GM18507 (cell line): ENCODE data around the gene RNF141.
A peak's percentile ranks its signal among the peaks of the same experiment; 100 is the strongest.

Experiments used
- DNase-seq: peaks from one replicate; pipeline ENCODE4 v3.0.0; 2011; ENCODE audit warnings: low read depth; ENCODE audit not compliant: insufficient read length; ENCODE audit errors: extremely low spot score
- FAIRE-seq: peaks from 2 replicates; lab custom pipeline; 2011; peaks lifted over from hg19 to GRCh38; lab: Jason Lieb, UNC

RNF141 gene

GRCh38 chr11:10540915-10541560, at the start of gene RNF141:
RNF141 (minus strand) TSS chr11:10541187; CDS start chr11:10534158, 7,029 bp downstream.
- FAIRE-seq = peak; percentile 96
- peak; percentile 93 for DNase-seq

GRCh38 chr11:10590218-10590915, 49.4 kb upstream of the RNF141 start:
- FAIRE-seq = no peak
- DNase-seq = no peak

- DNase-seq (no peak), FAIRE-seq (no peak)
Observed at GRCh38 chr11:10588904-10589303, 47.9 kb upstream of the RNF141 start.

- FAIRE-seq = no peak
Observed at GRCh38 chr11:10587995-10588394, 47.0 kb upstream of the RNF141 start.

GRCh38 chr11:10587388-10587787, 46.4 kb upstream of the RNF141 start:
- FAIRE-seq = no peak
- DNase-seq = no peak

More at GRCh38 chr11:10587995-10588394, 47.0 kb upstream of the RNF141 start:
- no peak for DNase-seq

GRCh38 chr11:10584071-10584501, 43.1 kb upstream of the RNF141 start:
- FAIRE-seq (no peak), DNase-seq (no peak)

- no peak for DNase-seq
- no peak for FAIRE-seq
Observed at GRCh38 chr11:10581481-10582019, 40.6 kb upstream of the RNF141 start.

- no peak for DNase-seq
- FAIRE-seq = no peak
Observed at GRCh38 chr11:10580623-10581022, 39.6 kb upstream of the RNF141 start.

- FAIRE-seq (no peak), DNase-seq (no peak)
Observed at GRCh38 chr11:10579700-10580099, 38.7 kb upstream of the RNF141 start.

GRCh38 chr11:10576035-10576398, 35.0 kb upstream of the RNF141 start:
- FAIRE-seq = no peak
- DNase-seq = no peak

GRCh38 chr11:10575346-10576034, 34.5 kb upstream of the RNF141 start:
- DNase-seq (no peak), FAIRE-seq (no peak)

GRCh38 chr11:10573556-10573955, 32.6 kb upstream of the RNF141 start:
- no peak for FAIRE-seq
- DNase-seq = no peak

- DNase-seq (no peak), FAIRE-seq (no peak)
Observed at GRCh38 chr11:10573028-10573427, 32.0 kb upstream of the RNF141 start.

- DNase-seq (no peak), FAIRE-seq (no peak)
Observed at GRCh38 chr11:10572533-10572932, 31.5 kb upstream of the RNF141 start.

- FAIRE-seq = no peak
- no peak for DNase-seq
Observed at GRCh38 chr11:10568486-10568941, 27.5 kb upstream of the RNF141 start, which contains the start of gene LYVE1. LYVE1 (minus strand) TSS chr11:10568665; CDS start chr11:10568532, 133 bp downstream.

- DNase-seq = no peak
- FAIRE-seq = no peak
Observed at GRCh38 chr11:10567446-10567845, 26.5 kb upstream of the RNF141 start.

GRCh38 chr11:10566257-10566957, 25.4 kb upstream of the RNF141 start:
- FAIRE-seq (no peak), DNase-seq (no peak)

- no peak for FAIRE-seq
- DNase-seq = no peak
Observed at GRCh38 chr11:10565493-10565892, 24.5 kb upstream of the RNF141 start.

- FAIRE-seq = no peak
Observed at GRCh38 chr11:10564696-10565318, 23.8 kb upstream of the RNF141 start.

More at GRCh38 chr11:10564696-10565318, 23.8 kb upstream of the RNF141 start:
- no peak for DNase-seq
